Fibroblast of skin of scalp (primary cell): ENCODE data around the gene TRPM8.
"Not testable (repeated sequence)": the region's sequence is repeated elsewhere in the genome, so short reads cannot be mapped to it uniquely, and the experiment has no call there.

Experiments
- DNase-seq: peaks from one replicate; pipeline ENCODE4 v3.0.0-alpha.2; 2013

TRPM8 gene

DNA sequence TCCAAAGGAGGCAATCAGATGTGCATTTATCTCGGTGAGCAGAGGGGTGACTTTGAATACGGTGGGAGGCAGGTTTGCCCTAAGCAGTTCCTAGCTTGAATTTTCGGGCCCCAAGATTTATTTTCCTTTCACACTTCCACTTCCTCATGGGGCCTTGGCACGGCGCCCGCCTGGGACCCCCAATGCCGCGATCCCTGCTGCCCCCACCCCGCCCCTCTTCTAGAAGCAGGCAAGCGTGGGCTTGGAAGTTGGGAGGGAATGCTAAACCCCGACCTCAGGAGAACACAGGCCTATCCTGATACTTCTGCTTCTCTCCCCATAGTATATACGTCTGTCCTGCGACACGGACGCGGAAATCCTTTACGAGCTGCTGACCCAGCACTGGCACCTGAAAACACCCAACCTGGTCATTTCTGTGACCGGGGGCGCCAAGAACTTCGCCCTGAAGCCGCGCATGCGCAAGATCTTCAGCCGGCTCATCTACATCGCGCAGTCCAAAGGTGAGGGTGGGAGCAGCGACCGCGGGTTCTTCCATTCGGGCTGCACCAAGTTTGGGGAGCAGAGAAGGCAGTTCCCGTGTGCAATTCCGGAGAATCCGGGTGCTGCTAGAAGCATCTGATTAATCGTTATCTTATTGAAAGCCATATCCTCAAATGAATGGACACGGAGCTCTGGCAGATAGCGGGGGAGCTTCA is 21.6 kb downstream of the TRPM8 start:
- DNase-seq: no peak

DNA sequence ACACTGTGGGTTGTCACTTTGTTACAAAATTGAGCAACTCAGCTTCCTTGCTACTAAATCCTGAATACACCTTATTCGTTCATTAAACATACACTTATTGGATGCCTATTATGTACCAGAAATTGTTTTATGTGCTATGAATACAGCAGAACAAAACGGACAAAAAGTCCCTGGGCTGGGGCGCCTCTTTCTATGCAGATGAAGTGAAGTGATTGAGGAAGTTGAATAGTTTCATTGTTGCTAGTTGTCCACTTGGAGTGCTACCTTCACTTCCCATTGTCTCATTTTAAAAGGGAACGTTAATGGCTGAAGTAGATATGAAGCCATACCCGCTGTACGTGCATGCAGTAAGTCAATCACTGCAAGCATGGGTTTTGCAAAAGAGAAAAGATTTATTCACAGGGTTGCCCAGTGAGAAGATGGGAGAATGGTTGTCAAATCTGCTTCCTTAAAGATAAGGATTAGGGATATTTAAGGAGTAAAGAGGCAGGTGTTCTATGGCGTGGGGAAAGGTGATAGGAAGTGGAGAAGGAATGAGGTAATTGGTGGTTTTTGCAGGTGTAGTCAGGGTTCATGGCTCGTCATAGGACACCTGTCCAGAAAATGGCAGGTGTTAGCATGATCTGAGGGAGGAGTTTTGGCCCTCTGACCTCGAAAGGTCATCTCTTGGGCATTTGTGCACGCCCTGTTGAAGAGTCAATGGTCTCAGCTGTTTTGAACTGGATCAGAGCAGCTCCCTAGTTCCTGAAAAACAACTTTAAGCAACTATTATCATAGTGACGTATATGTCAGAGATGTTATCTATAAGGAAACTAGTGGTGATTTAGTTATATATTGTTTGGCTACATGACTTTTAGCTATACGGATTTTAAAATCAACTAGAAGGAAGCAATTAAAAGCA is 23.5 kb downstream of the TRPM8 start:
- DNase-seq: no peak

DNA sequence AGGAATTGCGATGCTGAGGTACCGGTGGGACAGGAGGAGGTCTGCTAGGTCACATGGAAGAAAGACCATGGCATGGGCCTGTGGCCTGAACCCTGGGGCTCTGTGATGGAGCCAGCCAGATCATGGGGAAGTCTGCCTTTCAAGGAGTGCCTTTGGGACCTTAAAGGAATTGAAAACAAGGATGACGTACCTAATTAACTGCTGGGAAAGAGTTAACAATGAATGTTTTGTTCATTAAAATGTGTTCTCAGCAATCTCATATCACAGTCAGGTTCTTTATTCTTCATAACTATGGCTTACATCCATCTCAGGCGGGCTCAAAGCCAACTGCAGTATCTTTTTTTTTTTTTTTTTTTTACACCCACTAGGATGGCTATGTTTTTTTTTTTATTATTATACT is 25.6 kb downstream of the TRPM8 start:
- DNase-seq: no peak

DNA sequence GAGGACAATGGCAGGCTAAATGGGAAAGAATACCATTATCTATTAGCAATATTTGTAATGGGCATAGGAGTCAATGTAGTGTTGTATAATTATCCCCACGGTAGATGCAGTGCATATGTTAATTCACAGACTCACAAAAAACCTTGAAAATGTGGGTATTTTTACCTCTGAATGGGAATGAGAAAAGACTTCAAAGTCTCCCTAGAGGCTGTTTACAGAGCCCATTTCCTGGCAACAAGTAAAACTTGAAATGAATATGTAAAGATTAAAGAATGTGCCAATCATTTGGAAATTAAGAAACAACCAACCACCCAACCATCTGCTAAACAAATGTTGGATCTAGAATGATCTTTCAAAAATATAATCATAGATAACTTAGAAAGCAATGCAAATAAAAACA is 27.1 kb downstream of the TRPM8 start:
- no peak for DNase-seq

DNA sequence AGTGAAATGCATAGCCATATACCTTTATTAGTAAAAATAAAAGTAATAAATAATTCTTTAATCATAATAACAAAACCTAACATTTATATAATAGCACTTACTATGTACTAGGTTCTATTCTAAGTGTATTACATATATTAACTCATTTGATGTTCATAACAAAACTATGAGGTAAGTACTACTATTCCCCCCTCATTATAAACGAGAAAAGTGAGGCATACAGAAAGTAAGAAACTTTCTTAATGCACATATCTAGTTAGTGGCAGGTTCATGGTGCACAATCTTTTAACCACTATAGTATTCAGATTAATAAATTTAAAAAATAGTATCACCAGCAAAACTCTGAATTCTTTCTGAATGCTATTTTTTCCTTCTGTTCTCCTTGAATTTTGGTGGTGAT is 27.5 kb downstream of the TRPM8 start:
- DNase-seq: no peak

DNA sequence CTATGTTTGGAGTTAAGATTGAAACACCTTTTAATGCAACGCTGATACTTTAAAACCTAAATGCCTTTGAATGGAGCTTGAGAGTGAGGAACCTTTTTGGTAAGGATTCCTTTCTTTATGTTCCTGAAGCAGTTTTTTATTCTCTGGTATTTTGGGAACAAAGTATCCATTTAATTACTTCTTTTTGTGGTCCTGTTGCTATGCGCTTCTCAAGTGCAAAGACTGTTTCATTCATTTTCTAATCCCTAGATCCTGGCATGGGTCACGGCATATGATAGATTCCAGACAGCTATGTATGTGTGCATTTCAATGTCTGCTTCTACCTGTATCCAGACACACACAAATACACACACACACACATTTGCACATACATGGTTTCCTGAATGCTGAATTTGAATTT is 28.0 kb downstream of the TRPM8 start:
- DNase-seq: no peak

DNA sequence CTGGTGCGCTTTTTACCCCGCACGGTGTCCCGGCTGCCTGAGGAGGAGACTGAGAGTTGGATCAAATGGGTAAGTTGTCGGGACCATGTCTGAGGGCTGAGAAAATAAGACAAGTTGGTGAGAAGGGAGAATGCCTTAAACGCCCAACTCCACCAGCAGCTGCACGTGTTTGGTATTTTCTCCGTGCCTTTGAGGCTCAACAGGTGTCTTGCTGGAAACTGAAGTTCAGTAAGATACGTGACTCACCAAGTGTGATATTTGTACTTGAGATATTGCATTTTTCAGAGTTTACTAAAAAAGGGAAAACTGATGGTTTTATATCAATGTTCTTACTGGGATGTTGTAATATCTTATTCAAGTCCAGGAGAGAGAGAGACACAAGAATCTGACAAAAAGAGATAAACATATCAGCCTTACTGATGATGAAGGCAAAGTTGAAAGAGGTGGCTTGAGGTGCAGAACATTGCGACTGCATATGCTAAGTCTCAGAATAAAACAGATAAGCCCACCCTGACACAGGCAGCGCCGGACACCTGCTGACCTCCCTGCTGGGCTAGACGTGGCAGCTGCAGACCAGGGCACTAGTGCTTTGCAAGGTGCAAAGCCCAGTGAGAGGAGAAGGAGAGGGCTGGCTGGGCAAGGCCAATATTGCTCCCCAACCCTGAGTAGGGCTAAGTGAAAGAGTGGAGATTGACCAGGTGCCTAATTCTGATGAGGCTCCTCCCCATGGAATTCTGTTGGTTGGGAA is 33.1 kb downstream of the TRPM8 start:
- DNase-seq: no peak

DNA sequence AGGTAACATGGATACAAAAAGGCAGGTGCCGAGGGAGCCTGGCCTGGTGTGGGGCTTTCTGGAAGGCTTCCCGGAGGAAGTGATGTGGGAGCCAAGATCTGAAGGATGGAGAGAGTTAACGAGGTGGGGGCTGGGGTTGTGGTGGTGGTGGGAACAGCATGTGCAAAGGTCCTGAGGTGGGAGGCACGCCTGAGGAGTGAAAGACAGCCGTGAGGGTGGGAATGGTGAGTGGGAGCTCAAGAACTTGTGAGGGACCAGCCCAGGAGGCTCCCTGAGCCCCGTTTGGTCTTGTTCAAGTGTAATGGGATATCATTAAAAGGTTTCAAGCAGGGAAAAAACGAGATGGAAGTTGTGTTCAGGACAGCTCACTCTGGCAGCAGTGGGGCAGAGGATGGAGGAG is 35.2 kb downstream of the TRPM8 start:
- DNase-seq: no peak

DNA sequence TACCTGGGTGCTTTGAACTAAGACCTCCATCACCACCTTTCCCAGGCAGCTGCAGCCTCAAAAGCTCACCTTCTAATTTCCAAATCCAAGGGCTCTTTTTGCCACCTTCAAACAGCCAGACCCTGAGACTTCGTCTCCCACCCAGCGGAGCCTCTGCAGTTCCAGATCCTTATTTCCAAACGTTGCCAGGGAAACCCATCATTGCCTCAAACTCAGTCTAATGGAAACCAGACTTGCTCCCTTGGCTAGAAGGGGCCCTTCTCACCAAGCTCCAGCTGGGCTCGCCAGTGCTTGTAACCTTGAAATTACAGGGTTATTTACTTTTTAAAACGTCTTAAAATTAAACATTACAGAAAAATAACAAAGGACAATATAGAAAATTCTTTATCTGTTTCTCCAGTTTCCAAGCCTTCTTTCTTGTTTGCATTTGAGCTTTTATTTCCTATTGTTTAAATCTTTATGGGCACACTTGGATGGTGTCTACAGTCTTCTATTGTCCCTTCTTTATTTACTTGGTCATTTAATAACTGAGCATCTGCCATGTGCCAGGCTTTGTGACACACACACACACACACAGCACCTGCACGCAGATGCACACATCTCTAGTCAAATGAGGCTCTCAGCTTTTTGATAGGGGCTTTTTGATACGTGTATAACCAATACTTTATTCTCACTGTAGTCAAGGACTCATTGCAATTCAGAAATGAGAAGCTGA is 36.1 kb downstream of the TRPM8 start:
- DNase-seq: no peak

DNA sequence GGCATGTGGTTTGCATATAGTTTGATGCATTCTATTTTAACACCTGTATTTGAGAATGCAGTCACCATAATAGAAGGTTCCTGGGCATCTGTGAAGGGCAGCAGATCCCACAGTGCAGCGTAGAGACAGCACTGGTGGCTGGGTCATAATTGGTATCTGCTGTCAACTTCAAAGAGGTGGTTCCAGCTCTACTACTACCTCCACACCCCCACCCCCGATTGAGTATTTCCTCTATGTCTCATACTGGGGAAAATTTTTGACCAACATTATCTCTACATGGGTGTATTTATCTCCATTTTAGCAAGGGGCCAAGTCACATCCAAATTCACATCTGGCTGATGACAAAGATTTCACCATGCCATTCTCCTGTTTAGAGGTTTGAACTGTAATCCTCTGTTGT is 43.0 kb downstream of the TRPM8 start:
- no peak for DNase-seq

DNA sequence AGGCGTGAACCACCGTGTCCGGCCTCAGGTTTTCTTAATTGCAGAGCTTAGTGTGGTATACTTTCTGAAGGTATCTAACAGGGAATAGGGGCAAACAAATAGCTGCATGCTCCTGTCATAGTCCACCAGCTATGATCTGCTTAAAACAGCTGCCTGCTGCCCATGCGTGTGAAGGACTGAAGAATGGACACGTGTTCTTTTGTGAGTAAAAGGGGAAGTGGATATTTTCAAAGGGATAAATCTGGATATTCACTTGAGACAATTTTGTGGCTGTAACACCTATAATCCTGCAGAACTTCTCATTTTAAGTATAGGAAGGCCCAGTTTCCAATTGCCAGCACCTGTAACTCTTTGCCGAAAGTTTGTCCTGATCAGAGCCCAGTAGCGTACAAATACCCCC is 44.7 kb downstream of the TRPM8 start:
- no peak for DNase-seq

DNA sequence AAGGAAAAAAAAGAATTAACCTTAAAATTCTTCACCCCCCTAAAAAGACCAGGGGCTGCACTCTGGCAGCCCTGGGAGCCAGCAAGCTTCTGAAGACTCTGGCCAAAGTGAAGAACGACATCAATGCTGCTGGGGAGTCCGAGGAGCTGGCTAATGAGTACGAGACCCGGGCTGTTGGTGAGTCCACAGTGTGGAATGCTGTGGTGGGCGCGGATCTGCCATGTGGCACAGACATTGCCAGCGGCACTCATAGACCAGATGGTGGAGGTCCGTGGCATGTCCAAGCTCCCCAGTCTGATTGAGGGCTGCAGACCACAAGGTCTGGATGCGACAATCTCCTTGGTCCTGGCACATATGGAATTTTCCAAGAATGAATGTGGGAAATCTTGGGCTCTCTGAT is 47.4 kb downstream of the TRPM8 start:
- DNase-seq: peak; percentile 46

DNA sequence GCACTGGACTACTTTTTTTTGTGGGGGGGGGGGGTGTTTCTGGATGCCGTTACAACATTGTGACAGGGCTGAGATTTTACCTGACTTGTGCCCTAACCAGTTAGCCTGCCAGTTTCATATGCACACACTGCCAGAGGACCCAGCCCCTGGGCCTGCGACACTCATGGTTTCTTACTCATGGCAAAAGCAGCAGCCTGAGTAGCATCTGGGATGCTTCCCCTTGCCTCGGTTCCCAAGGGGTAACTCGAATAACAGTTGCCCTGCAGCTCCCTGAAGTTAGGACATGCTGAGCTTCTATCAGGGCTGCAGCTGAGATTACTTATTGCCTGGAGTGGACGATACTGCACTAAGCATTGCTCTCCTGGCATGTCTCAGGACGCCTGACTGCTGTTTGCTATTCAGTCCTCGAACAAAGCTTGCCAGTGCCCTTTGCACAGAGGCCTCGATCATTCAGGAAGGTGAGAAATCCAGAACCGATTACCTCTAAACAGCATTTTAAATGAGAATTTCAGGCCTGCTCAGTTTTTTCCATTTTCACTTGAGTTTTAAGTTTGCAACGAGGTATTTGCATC is 47.9 kb downstream of the TRPM8 start:
- DNase-seq: peak; percentile 54

DNA sequence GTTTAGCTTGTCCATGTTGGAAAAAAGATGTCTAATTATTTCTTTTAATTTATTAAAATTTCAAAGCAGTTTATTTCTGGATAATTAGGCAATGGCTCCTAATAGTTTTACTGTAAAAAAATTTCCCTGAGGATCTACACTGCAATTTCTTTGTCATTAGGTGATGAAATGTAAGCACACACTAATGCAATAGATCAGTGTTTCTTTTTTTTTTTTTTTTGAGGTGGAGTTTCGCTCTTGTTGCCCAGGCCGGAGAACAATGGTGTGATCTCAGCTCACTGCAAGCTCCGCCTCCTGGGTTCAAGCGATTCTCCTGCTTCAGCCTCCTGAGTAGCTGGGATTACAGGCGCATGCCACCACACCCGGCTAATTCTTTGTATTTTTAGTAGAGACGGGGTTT is 48.5 kb downstream of the TRPM8 start:
- DNase-seq: not testable (repeated sequence)

DNA sequence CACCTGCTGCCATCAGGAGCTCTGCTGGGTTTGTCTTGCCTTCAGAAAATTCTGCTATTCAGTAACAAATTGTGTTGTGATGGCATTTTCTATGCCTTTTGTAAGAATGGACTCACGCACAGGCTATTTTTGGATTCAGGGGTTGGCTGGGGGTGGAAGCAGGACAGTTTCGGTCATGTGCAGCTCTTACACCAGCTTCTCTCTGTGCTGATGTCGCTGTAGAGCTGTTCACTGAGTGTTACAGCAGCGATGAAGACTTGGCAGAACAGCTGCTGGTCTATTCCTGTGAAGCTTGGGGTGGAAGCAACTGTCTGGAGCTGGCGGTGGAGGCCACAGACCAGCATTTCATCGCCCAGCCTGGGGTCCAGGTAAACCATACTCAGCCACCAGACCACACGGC is 49.2 kb downstream of the TRPM8 start:
- DNase-seq: no peak

DNA sequence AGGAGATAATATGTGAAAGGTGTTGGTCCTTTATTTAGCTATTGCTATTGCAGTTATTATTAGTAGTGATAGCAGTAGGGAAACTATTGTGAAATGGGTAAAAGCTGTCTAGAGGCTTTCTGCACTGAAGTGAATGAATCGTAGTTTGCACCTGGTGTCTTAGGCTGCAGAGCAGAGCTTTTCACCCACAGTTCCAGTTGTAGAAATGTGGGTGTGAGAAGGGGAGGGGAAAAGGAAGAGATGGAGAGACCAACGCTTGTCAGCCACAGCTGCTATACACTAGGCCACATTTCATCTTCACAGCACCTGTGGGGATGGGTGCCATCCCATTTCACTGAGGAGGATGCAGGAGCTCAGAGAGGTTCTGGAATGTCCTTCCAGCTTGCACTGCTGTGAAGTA is 50.0 kb downstream of the TRPM8 start:
- no peak for DNase-seq

DNA sequence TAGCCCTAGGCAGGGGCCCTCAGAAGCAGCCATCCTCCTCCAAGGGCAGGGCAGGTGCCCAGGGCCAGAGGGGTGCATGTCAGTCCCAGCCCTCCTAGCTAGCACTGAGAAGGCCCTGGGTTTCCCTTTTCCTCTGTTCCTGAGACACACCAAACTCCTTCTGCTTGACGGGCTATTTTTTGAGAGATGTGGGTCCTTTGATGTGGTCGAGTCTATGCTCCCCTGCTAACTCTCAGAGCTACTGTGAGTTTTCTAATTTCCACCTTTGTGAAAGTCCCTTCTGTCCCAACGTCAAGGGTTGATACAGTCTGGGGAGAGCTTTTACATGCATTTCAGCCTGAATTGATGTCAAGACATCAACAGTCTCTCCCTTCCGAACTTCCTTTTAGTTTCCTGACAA is 51.4 kb downstream of the TRPM8 start:
- no peak for DNase-seq

DNA sequence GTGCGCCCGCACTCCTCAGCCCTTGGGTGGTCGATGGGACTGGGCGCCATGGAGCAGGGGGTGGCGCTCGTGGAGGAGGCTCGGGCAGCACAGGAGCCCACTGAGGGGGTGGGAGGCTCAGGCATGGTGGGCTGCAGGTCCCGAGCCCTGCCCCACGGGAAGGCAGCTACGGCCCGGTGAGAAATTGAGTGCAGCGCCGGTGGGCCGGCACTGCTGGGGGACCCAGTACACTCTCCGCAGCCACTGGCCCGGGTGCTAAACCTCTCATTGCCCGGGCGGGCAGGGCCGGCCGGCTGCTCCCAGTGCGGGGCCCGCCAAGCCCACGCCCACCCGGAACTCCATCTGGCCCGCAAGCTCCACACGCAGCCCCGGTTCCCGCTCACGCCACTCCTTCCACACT is 55.3 kb downstream of the TRPM8 start:
- not testable (repeated sequence) for DNase-seq

DNA sequence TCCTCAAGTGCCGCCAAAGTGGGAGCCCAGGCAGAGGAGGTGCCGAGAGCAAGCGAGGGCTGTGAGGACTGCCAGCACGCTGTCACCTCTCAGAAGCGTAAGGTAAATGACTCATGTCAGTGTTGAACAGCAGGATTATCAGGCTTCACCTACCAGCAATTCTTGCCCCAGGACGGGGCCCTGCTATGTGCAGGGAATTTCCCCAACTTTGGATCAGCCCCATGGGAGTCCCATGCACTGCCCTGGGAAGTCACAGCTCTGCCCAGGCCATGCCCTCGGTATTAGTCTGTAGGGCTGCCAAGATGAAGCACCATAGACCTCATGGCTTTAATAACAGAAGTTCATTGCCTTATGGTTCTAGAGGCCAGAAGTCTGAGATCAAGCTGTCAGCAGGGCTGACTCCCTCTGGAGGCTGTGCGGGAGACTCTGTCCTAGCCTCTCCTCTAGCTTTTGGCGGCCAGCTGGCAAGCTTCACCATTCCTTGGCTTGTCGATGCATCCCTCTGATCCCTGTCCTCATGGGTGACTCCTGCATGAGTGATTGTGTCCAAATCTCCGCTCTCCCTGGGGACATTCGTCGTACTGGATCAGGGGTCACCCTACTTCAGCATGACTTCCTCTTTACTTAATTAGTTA is 55.9 kb downstream of the TRPM8 start:
- no peak for DNase-seq

DNA sequence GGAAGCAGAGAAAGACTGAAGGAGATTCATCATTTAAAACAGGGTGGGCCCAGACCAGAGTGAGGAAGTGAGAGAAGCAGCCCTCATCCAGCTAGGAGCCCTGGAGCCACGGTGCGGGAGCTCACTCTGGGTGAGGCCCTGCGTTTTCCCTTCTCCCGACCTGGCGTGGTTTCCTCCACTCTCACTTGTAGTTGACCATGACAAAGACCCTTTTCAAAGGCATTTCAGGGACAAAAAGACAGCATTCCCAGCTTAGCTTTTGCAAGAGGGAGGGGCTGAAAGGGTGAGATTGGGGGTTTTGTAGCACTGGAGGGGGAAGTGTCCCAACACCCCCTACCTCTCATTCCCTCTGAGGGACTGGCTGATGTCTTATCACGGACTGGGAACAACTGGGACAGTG is 56.6 kb downstream of the TRPM8 start:
- no peak for DNase-seq

DNA sequence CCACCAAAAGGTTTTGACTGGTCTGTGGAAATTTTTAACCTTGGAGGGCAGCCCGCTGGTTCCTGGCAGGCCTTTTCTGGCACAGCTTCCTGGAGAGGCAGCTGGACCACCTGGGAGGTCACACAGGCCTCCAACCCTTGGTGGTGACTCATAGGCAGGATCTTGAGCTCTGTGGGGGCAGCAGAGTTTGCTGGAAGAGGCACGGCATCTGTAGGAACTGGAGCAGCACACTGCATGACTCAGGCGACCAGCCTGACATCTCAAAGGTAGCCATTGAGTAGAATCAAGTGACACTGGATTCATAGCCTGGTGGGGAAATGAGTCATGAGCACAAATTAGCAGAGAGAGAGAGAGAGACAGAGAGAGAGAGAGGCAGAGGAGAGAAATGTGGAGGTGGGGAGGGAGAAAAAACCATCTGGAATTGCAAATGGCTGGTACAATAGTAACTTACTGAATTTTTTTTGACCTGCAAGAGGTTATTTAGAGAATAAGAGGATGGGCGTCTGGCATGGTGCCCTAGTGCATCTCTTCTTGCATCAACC is 57.4 kb downstream of the TRPM8 start:
- DNase-seq: peak; percentile 96

DNA sequence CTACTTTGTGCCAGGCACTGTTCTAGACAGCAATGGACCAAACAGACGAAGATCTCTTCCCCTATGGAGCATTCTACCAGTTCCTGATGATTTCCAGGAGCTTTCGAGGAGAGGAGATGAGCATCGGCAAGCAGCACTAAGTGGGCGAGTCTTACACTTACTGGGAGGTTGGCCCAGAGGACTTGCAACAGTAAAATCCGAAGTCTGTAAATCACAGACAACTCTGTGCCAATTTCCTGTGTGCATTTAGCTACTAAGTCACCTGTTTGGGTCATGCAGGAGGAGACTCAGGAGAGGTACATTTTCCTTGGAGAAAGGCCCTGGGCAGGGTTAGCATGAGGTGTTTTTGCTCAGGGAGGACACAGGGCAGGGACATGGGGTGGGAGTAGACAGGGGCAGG is 58.9 kb downstream of the TRPM8 start:
- no peak for DNase-seq
